Liver (tissue), 9 donors: ENCODE data around the gene PGLYRP2. TPM values are rescaled to one million over a fixed set of nuclear protein-coding genes. Genes with fewer than 3 reads are reported as not detected.
A peak's percentile ranks its signal among the peaks of the same experiment; 100 is the strongest.

Experiments used
- DNase-seq: peaks from one replicate; pipeline ENCODE4 v3.0.0-alpha.2; 2017; ENCODE audit warnings: low spot score
- H3K27ac ChIP-seq, 2 donors: one replicate each; pipeline ENCODE4 v1.7.0; 2013; ENCODE audit warnings: inconsistent platforms in 2 of 2, low read length in 2 of 2, control low read depth in 1 of 2, low read depth in 1 of 2, mild to moderate bottlenecking in 1 of 2
- H3K27me3 ChIP-seq, 4 donors: one replicate each; pipeline versions ENCODE4 v1.6.1 to v1.7.0; 2013; ENCODE audit warnings: low read length in 3 of 4, inconsistent platforms in 1 of 4, mild to moderate bottlenecking in 1 of 4, moderate library complexity in 1 of 4; ENCODE audit not compliant: control insufficient read depth in 4 of 4, insufficient read depth in 4 of 4
- H3K36me3 ChIP-seq, 4 donors: one replicate each; pipeline versions ENCODE4 v1.6.1 to v1.7.0; 2013; ENCODE audit warnings: low read length in 3 of 4, mild to moderate bottlenecking in 3 of 4, low read depth in 1 of 4, moderate library complexity in 1 of 4; ENCODE audit not compliant: control insufficient read depth in 4 of 4, insufficient read depth in 3 of 4
- H3K4me1 ChIP-seq, 4 donors: one replicate each; pipeline versions ENCODE4 v1.6.1 to v1.7.0; 2013; ENCODE audit warnings: low read length in 3 of 4, mild to moderate bottlenecking in 3 of 4, moderate library complexity in 1 of 4; ENCODE audit not compliant: control insufficient read depth in 4 of 4, insufficient read depth in 4 of 4
- H3K4me3 ChIP-seq, 3 donors: one replicate each; pipeline versions ENCODE4 v1.6.1 to v1.7.0; 2013; ENCODE audit warnings: low read length in 3 of 3, control low read depth in 1 of 3, low read depth in 1 of 3, mild to moderate bottlenecking in 1 of 3
- H3K9ac ChIP-seq, 2 donors: one replicate each; pipeline ENCODE4 v1.7.0; 2013; ENCODE audit warnings: low read length in 2 of 2, mild to moderate bottlenecking in 2 of 2, moderate library complexity in 2 of 2, control low read depth in 1 of 2, low read depth in 1 of 2
- H3K9me3 ChIP-seq, 4 donors: one replicate each; pipeline versions ENCODE4 v1.6.1 to v1.7.0; 2013; ENCODE audit warnings: low read length in 3 of 4; ENCODE audit not compliant: control insufficient read depth in 4 of 4
- ATF3 ChIP-seq: IDR thresholded peaks from 2 replicates; pipeline ENCODE4 v1.6.1; 2016; ENCODE audit warnings: antibody characterized with exemption
- CTCF ChIP-seq: fragments of 150-350 bp; IDR thresholded peaks from 2 replicates; pipeline ENCODE4 v1.5.1; 2017; ENCODE audit warnings: improper control_type of control experiment, low read depth, low read length; ENCODE audit not compliant: missing input control
- EGR1 ChIP-seq, 2 donors: IDR thresholded peaks; 2 replicates each; pipeline ENCODE4 v1.6.1; 2016 to 2018; ENCODE audit warnings: antibody characterized with exemption in 2 of 2, low read depth in 2 of 2
- FOXA1 ChIP-seq: IDR thresholded peaks from 2 replicates; pipeline ENCODE4 v1.6.1; 2016; ENCODE audit warnings: antibody characterized with exemption
- FOXA2 ChIP-seq: IDR thresholded peaks from 2 replicates; pipeline ENCODE4 v1.6.1; 2016; ENCODE audit warnings: antibody characterized with exemption
- HNF4A ChIP-seq, 2 donors: conservative IDR thresholded peaks; 2 replicates each; pipeline ENCODE4 v1.6.1; 2016; ENCODE audit warnings: antibody characterized with exemption in 2 of 2, mild to moderate bottlenecking in 2 of 2
- HNF4G ChIP-seq: IDR thresholded peaks from 2 replicates; pipeline ENCODE4 v1.6.1; 2016; ENCODE audit warnings: antibody characterized with exemption
- JUND ChIP-seq, 2 donors: IDR thresholded peaks; 2 replicates each; pipeline ENCODE4 v1.6.1; 2016; ENCODE audit warnings: antibody characterized with exemption in 2 of 2
- MAX ChIP-seq: IDR thresholded peaks from 2 replicates; pipeline ENCODE4 v1.6.1; 2016; ENCODE audit warnings: antibody characterized with exemption
- NR2F2 ChIP-seq: IDR thresholded peaks from 2 replicates; pipeline ENCODE4 v1.6.1; 2016; ENCODE audit warnings: antibody characterized with exemption
- RAD21 ChIP-seq, 2 donors: IDR thresholded peaks; 2 replicates each; pipeline ENCODE4 v1.6.1; 2016; ENCODE audit warnings: antibody characterized with exemption in 2 of 2, mild to moderate bottlenecking in 2 of 2
- REST ChIP-seq: IDR thresholded peaks from 2 replicates; pipeline ENCODE4 v1.6.1; 2016; ENCODE audit warnings: antibody characterized with exemption, mild to moderate bottlenecking
- RXRA ChIP-seq, 2 donors: IDR thresholded peaks; 2 replicates each; pipeline ENCODE4 v1.6.1; 2017 to 2018; ENCODE audit warnings: antibody characterized with exemption in 2 of 2, mild to moderate bottlenecking in 1 of 2
- SP1 ChIP-seq: IDR thresholded peaks from 2 replicates; pipeline ENCODE4 v1.6.1; 2018; ENCODE audit warnings: antibody characterized with exemption, mild to moderate bottlenecking
- TAF1 ChIP-seq: conservative IDR thresholded peaks from 2 replicates; pipeline ENCODE4 v1.6.1; 2016; ENCODE audit warnings: antibody characterized with exemption, mild to moderate bottlenecking
- YY1 ChIP-seq: IDR thresholded peaks from 2 replicates; pipeline ENCODE4 v1.6.1; 2016; ENCODE audit warnings: antibody characterized with exemption, mild to moderate bottlenecking
- WGBS: extraction: QIAGEN DNeasy Blood & Tissue Kit; methylation state at CpG from one replicate; pipeline ENCODE4 v1.1.7; 2013; 5-methylcytosine and 5-hydroxymethylcytosine counted together
- polyA plus RNA-seq, 2 donors: library from polyadenylated mRNA; stranded (reverse) in 1 of 2; unstranded in 1 of 2; fragments of 200-250 nt in 1 of 2; fragments of >200 nt in 1 of 2; fragmentation: Nextera tagmentation in 1 of 2; extraction: Ambion mirVana in 1 of 2; gene quantifications; one replicate each; pipeline versions ENCODE4 v1.2.1 to v1.2.3, GENCODE V29; 2013 to 2015
- total RNA-seq, 2 donors: library from RNA; depleted of rRNA; stranded (reverse); fragments of >200 nt; gene quantifications; one replicate each; pipeline ENCODE4 v1.2.3, GENCODE V29; 2014
- donor health status: healthy.
- donor health status: healthy.
- donor health status: healthy.
- donor health status: healthy.
- donor health status: healthy.

The PGLYRP2 gene
- total and polyA plus RNA-seq, 4 donors, result 9.9 to 134 (median 92.4) TPM

GRCh38 chr19:15507068-15508034, 28.1 kb upstream of the PGLYRP2 start:
- no peaks in the 10 kb centered on the region for H3K9me3 ChIP-seq
- no peak overlapping the region for H3K4me3 ChIP-seq
- H3K4me1 ChIP-seq, result peaks cover 4 to 31% (median 19%) of the 10 kb centered on the region in 4 donors
- TF ChIP-seq ATF3, result no peak
- no peak for TF ChIP-seq REST
- TF ChIP-seq RAD21 (IDR thresholded peaks at IDR 0.05), result no peak
- no peak for TF ChIP-seq CTCF
- H3K36me3 ChIP-seq, result no peaks in the 10 kb centered on the region
- H3K9ac ChIP-seq, result no peak overlapping the region
- 80% methylated on average over 14 of the region's 14 CpGs for WGBS
- H3K27ac ChIP-seq, result no peak overlapping the region
- DNase-seq, result no peak
- no peaks in the 10 kb centered on the region for H3K27me3 ChIP-seq

- DNase-seq, result peak; percentile 45
- WGBS, result 33% methylated on average over 5 of the region's 5 CpGs
- Histone ChIP-seq H3K4me3 (peak overlapping the region; percentile 27 to 62 (median 32)), H3K36me3 (no peaks in the 10 kb centered on the region), H3K9ac (peak overlapping the region in 1 of 2 donors; percentile 93), H3K27me3 (no peaks in the 10 kb centered on the region), H3K27ac (peak overlapping the region; percentile 76 to 90), H3K9me3 (no peaks in the 10 kb centered on the region), H3K4me1 (peaks cover 4 to 31% (median 19%) of the 10 kb centered on the region in 4 donors)
- TF ChIP-seq YY1 (peak; percentile 84), SP1 (peak; percentile 82), CTCF (no peak), NR2F2 (peak; percentile 32), ATF3 (peak; percentile 63), HNF4G (peak; percentile 22), FOXA2 (peak; percentile 74), RXRA (IDR thresholded peaks at IDR 0.05) (peak; percentile 80 to 90), FOXA1 (peak; percentile 70), JUND (IDR thresholded peaks at IDR 0.05) (peak in 1 of 2 donors; percentile 72), EGR1 (IDR thresholded peaks at IDR 0.05; ENCODE audit: low read depth in 2 of 2) (peak in 1 of 2 donors; percentile 80), RAD21 (IDR thresholded peaks at IDR 0.05) (peak; percentile 36 to 58), MAX (peak; percentile 74), REST (peak; percentile 89), TAF1 (peak; percentile 73), HNF4A (conservative IDR thresholded peaks at IDR 0.05) (peak; percentile 55 to 82)
Measured at GRCh38 chr19:15506074-15506571, 26.8 kb upstream of the PGLYRP2 start.
